Epithelial cell of esophagus (primary cell): ENCODE results near the gene ZNF138.

Experiments
- DNase-seq: peaks from one replicate; pipeline ENCODE4 v3.0.0; 2010; ENCODE audit warnings: low read depth
- H3K4me3 ChIP-seq: 2 replicates; pipeline ENCODE4 v1.5.1; 2011; ENCODE audit warnings: mild to moderate bottlenecking, low read length, control low read depth
- CTCF ChIP-seq: IDR thresholded peaks from 2 replicates; pipeline ENCODE4 v1.5.1; 2011; ENCODE audit warnings: low read depth, mild to moderate bottlenecking, low read length, control low read depth, inconsistent platforms; ENCODE audit not compliant: insufficient read depth; ENCODE audit errors: missing control alignments

Gene ZNF138

GRCh38 chr7:64794171-64794844 is at the start of gene ZNF138:
Gene ZNF138 (plus strand): TSS chr7:64794428. CDS start chr7:64794569, 141 bp downstream.
- TF ChIP-seq CTCF = no peak

GRCh38 chr7:64744680-64745079 is 49.5 kb upstream of the ZNF138 start:
- no peak overlapping the region for H3K4me3 ChIP-seq
- no peak for TF ChIP-seq CTCF
- peak; percentile 23 for DNase-seq

More at GRCh38 chr7:64794171-64794844, at the start of gene ZNF138:
- peak; percentile 96 for DNase-seq
- peak within 1 kb of the TSS; percentile 91 for H3K4me3 ChIP-seq

GRCh38 chr7:64747802-64748201 is 46.4 kb upstream of the ZNF138 start:
- DNase-seq = no peak
- H3K4me3 ChIP-seq = no peak overlapping the region
- TF ChIP-seq CTCF = no peak

- DNase-seq = no peak
- no peak for TF ChIP-seq CTCF
- H3K4me3 ChIP-seq = no peak overlapping the region
Observed at GRCh38 chr7:64753032-64753431, 41.2 kb upstream of the ZNF138 start.

- DNase-seq = peak; percentile 8
- no peak overlapping the region for H3K4me3 ChIP-seq
- no peak for TF ChIP-seq CTCF
Observed at GRCh38 chr7:64755865-64756264, 38.4 kb upstream of the ZNF138 start.

- TF ChIP-seq CTCF = no peak
- peak; percentile 26 for DNase-seq
- no peak overlapping the region for H3K4me3 ChIP-seq
Observed at GRCh38 chr7:64758151-64758550, 36.1 kb upstream of the ZNF138 start.

- DNase-seq = no peak
- TF ChIP-seq CTCF = no peak
- H3K4me3 ChIP-seq = no peak overlapping the region
Observed at GRCh38 chr7:64768824-64769223, 25.4 kb upstream of the ZNF138 start.
